GM18868 (cell line): ENCODE data around the gene PRKAG1.

Experiments
- ATAC-seq: cut with Tn5 transposase; IDR thresholded peaks from one replicate; pipeline ENCODE4 v1.9.1; 2021; ENCODE audit warnings: mild to moderate bottlenecking, moderate library complexity; ENCODE audit not compliant: unreplicated experiment

Gene PRKAG1

GRCh38 chr12:48969833-48970701 lies 48.5 kb downstream of the PRKAG1 start:
- no peak for ATAC-seq

- ATAC-seq: no peak
These were observed 49.3 kb downstream of the PRKAG1 start for GRCh38 chr12:48969160-48969771.

- ATAC-seq: peak; percentile 49
These were observed 50.1 kb downstream of the PRKAG1 start for GRCh38 chr12:48968467-48968866.

GRCh38 chr12:48967991-48968390 lies 50.6 kb downstream of the PRKAG1 start:
- no peak for ATAC-seq

DNA sequence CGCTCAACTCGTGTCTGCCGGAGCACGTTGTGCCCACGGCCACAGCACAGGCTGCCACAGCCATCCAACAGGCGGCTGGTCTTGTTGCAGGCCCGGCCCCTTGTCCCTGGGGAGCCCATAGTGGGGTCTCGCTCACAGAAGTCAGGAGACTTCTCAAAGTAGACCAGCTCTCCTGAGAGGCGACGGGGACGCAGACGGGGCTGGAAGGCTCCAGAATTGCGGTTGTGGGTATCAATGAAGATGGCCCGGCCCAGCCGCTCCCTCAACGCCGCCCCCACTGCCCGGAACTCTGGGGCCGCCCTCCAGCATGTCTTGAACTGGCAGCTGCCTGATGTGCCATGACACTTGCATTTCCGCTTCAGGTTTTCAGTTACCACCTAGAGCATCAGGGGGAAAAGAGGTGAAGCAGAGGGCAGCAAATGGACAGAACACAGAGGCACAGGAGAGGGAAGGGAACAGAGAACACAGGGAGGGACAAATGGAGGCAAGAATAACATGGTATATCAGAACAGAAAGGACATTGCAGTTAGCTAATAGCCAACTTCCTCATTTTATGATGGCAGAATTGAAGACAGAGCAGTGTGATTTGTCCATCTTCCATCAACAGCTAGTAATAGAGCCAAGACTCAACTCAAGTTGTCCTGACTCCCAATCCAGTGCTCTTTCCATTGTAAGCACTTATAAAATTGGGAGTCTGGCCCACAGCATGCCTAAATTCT lies 52.2 kb downstream of the PRKAG1 start:
- ATAC-seq: no peak

DNA sequence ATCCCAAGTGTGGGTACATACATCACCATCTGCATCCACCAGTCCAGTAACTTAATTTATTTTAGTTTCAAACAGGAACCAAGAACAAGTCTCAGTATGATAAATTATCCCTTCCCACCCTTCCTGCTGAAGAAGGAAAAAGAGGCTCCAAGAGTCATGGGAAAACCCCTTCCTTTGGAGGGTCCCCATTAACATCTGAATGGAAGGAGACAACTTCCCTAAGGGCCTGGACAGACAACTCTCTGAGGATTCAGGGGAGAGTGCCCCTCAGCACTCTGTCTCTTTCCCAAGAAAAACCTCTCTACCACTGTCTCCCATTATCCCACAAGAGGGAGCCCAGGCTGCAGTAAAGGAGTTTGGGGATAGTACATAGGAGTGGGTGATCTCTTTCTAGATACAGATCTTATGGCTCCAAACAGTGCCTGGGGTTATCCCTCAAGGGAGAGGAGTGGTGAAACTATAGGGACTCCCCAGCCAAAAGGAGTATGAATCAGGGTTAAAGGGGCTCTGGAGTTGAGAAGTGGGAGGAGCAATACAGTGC lies 53.2 kb downstream of the PRKAG1 start:
- no peak for ATAC-seq

- ATAC-seq: no peak
These were observed 56.8 kb downstream of the PRKAG1 start for GRCh38 chr12:48961801-48962200.

DNA sequence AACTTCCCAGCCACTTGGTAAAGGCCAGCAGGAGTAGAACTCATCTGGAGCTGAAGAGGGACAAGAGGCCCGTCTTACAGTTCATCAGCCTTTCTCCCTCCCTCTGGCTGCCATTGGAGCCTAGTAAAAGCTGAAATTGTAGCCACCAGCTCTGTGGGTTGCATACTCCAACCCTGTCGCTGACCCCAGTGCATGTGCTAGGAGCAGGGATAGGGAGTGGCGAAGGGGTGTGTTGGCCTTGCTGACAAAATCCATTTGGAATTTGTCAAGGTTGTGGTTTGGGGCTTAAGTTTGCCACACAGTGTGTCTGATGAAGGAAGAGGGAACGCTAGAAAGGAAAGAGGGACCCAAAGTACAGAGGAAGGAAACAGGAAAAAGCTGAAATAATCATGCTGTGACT lies 57.2 kb downstream of the PRKAG1 start:
- ATAC-seq: no peak

DNA sequence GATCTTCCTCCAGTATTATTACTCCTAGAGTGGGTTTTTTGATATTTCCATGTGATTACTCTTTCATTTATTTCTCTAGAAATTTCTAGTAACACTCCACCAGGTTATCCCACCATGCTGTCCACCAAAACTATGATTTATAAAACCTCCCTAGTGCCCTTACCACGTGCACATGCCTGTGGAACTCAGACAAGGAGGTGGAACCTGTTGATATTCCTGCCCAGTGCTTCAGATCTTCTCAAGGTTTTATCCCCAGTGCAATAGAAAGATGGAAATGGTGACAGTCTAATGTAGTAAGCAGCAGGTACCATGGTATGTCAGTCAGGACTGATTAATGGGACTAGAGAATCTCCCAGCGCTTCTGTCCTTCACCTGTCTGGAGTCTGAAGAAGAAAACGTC lies 57.7 kb downstream of the PRKAG1 start:
- no peak for ATAC-seq

- no peak for ATAC-seq
These were observed 60.6 kb downstream of the PRKAG1 start for GRCh38 chr12:48958049-48958388.

DNA sequence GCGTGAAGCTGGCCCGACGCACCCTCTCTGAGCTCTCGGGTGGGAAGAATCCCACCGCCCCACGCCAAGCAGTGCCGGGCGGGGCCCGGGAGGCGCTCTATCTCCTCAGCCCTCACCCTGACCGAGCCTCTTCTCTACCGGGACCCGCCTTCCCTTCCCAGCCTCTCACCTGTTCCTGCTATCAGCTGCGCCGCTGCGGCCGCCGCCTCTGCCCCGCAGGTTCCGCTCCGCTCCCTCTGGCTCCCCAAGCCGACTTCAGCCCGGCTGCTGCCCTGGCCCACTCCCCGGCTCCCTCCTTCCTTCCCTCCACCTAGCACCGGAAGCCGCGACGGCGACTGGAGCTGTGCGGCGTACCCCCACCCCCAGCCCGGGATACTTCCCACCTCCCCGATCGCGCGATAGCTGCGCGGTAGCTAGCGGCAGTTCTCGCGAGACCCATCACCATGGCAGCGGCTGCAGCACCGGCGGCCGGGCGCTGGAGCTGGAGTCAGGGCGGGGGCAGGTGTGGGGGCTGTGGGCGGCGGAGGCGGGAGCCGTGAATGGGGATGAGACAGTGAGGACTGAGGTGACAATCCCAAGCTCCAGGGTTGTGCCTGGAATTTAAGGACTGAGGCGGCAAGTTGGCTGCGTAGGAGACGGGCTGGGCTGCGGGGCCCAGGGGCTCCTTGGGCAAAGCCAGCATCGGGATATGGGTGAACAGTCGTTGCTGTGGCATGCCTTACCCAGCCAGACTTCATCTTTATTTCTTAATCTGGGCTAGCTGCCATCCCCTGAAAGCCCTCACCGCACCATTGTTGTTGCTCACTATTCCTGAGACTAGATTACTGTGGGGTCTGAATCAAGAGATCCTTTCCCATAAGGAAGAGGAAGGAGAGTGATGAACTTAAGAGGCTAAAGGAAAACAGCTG lies 61.2 kb downstream of the PRKAG1 start, which contains the start of gene ARF3:
TSS of gene ARF3 (minus strand) at position 347 of the 908 bp plus-strand sequence. CDS start 16,392 bp downstream, outside the sequence.
- peak; percentile 90 for ATAC-seq

DNA sequence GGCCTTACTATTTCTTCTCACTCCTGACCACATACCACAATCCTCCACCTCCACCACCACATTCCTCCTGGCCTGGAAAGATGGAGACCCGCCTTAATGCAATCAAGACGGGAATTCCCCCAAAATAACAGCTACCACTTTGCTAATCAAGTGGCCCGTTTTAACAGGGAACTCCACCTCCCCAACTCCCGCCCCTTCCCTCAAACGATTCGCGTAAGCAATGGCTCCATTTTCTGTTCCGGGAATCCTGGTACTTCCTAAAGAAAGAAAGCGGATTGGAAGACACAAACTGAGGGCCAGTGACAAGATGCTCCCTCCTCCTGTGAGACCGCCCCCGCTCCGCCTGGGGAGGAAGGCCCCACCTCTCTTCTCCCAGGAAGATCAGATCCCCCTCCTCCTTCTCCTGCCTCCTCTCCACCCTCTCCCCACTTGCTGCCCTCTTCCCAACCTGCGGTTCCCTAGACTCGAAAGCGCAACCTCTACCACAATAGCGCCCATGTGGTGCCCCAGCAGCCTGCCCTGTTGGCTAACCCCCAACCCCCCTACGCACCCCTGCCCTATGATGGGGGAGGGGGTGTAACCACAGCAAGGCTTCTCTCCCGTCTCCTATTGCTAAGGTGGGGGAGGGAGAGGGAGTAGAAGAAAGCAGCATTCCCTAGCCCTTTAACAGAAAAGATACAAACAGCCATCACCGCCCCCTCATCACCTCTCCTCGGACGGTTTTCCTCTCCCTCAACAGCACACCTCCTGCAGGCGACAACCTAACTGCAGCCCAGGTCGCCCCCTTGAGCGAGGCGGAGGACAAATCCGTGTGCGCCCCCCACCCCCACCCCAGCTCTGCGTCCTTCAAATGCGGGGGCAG lies 62.1 kb downstream of the PRKAG1 start:
- ATAC-seq: no peak

DNA sequence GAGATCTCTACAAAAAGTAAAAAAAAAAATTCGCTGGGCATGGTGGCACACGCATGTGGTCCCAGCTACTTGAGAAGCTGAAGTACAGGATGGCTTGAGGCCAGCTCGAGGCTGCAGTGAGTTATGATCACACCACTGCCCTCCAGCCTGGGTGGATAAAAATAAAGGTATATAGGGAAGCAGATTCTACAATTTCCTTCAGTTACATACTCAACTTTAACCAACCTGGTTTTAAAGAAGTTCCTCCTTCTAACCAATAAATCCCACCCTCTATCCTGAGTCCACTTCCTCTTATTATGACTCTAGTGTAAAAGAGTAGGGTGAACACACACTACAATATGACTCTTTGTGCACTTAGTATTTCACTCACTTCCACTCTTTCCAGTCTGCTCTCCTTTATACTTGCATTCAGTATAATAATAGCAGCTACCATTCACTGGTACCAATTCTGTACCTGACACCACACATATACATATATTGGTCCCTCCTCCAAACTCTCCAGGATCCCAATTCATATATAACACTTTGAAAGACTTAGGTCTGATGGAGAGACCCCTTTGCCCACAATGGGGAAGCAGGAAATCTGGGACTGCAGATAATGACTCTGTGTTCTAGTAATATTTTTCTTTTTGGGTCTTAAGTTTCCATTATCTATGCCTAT lies 63.6 kb downstream of the PRKAG1 start:
- ATAC-seq: no peak

DNA sequence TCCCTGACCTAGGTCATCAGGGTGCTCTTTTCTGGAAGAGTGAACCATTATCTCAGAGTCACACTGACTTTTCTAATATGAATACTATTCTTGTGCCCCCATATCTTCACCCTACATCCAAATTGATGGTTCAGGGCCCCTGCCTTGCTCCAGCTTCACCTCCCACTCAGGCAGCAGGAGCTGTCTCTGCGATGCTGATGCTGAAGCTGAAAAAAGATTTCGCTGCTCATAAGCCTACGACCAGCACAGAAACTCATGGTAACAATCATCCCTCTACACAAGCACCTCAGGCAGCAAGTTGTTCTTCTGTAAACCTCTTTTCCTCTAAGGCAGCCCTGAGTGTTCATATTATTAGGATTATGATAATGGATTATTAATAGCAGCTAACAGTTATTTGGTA lies 64.5 kb downstream of the PRKAG1 start:
- no peak for ATAC-seq

GRCh38 chr12:48952691-48953090 lies 65.9 kb downstream of the PRKAG1 start:
- ATAC-seq: no peak
